K562 (cell line): Measurements from ENCODE around the gene CAMK2D. TPM values are rescaled to one million over a fixed set of nuclear protein-coding genes. Genes with fewer than 3 reads are reported as not detected.

Experiments
- ATAC-seq: fragments of 200-7000 bp; cut with Tn5 transposase; 3 replicates; pipeline ENCODE4 v1.9.1; 2020; ENCODE audit warnings: moderate library complexity
- BruUV-seq: library from RNA; stranded (reverse); fragments of 400-500 nt; replicated peaks from 2 replicates; lab custom pipeline; 2021; lab: Mats Ljungman, UMichigan
- CTCF ChIA-PET: fragments of 300-600 bp; formaldehyde crosslinking; extraction: SDS; loops from one replicate; lab custom pipeline; 2021; ENCODE audit warnings: low intra/inter-chr PET ratio; lab: Yijun Ruan, JAX
- POLR2A ChIA-PET: fragments of 300-600, 350-650 bp; sonication (Branson Sonifier 250); formaldehyde crosslinking; extraction: SDS; loops from one replicate; lab custom pipeline; 2021; ENCODE audit warnings: antibody characterized with exemption, inconsistent platforms; lab: Yijun Ruan, JAX
- DNase-seq, 4 experiments: peaks; one replicate each; pipeline versions ENCODE4 v3.0.0 to v3.0.0-alpha.2; 2011 to 2018; ENCODE audit warnings: low spot score in 3 of 4, mixed read lengths in 3 of 4; ENCODE audit errors: extremely low read depth in 1 of 4
- FAIRE-seq: peaks from 2 replicates; lab custom pipeline; 2011; peaks lifted over from hg19 to GRCh38; lab: Jason Lieb, UNC
- H2AFZ ChIP-seq: 2 replicates; pipeline ENCODE4 v1.6.0; 2011; ENCODE audit warnings: low read depth, low read length, control low read depth, inconsistent platforms
- H3K27ac ChIP-seq: fragments of 200-600 bp; 3 replicates; pipeline ENCODE4 v1.8.0; 2011; ENCODE audit warnings: low read depth, mild to moderate bottlenecking, control low read depth, inconsistent platforms, low read length, moderate library complexity, mixed read lengths; ENCODE audit errors: extremely low read depth
- H3K27me3 ChIP-seq, 2 experiments: fragments of 300-600 bp in 1 of 2; 2 replicates in 1 of 2; 3 replicates in 1 of 2; pipeline versions ENCODE4 v1.6.0 to v1.8.0; 2011; ENCODE audit warnings: inconsistent platforms in 2 of 2, low read length in 2 of 2, mild to moderate bottlenecking in 1 of 2, mixed read lengths in 1 of 2, moderate library complexity in 1 of 2; ENCODE audit not compliant: control insufficient read depth in 2 of 2, insufficient read depth in 2 of 2
- H3K36me3 ChIP-seq: fragments of 300-600 bp; 3 replicates; pipeline ENCODE4 v1.8.0; 2011; ENCODE audit warnings: mild to moderate bottlenecking, low read length, inconsistent platforms; ENCODE audit not compliant: control insufficient read depth, insufficient read depth
- H3K4me1 ChIP-seq, 2 experiments: fragments of 200-600 bp in 1 of 2; replicated peaks in 1 of 2; 2 replicates in 1 of 2; 3 replicates in 1 of 2; pipeline versions ENCODE4 v1.5.1 to v1.8.0; 2011; ENCODE audit warnings: inconsistent platforms in 2 of 2, low read length in 2 of 2, mild to moderate bottlenecking in 1 of 2, mixed read lengths in 1 of 2, moderate library complexity in 1 of 2; ENCODE audit not compliant: control insufficient read depth in 2 of 2, insufficient read depth in 2 of 2
- H3K4me2 ChIP-seq: 2 replicates; pipeline ENCODE4 v1.6.1; 2011; ENCODE audit warnings: low read length, control low read depth, inconsistent platforms, mixed read lengths; ENCODE audit not compliant: insufficient read depth
- H3K4me3 ChIP-seq: fragments of 200-600 bp; sonication (generic), shearing (Covaris generic); 2 replicates; pipeline ENCODE4 v1.5.1; 2016; ENCODE audit warnings: control low read depth, inconsistent platforms
- H3K79me2 ChIP-seq: fragments of 200-600 bp; 3 replicates; pipeline ENCODE4 v1.8.0; 2011; ENCODE audit warnings: low read length, inconsistent platforms; ENCODE audit not compliant: control insufficient read depth, insufficient read depth
- H3K9ac ChIP-seq, 2 experiments: 2 replicates each; pipeline versions ENCODE4 v1.6.0 to v1.6.1; 2011; ENCODE audit warnings: low read depth in 2 of 2, low read length in 2 of 2, control low read depth in 1 of 2, inconsistent platforms in 1 of 2, mild to moderate bottlenecking in 1 of 2, mixed read lengths in 1 of 2; ENCODE audit not compliant: insufficient read depth in 1 of 2
- H3K9me1 ChIP-seq: one replicate; pipeline ENCODE4 v1.6.0; 2011; ENCODE audit warnings: inconsistent platforms, mild to moderate bottlenecking, low read length, moderate library complexity; ENCODE audit not compliant: control insufficient read depth, insufficient read depth
- H3K9me3 ChIP-seq: replicated peaks from 2 replicates; pipeline ENCODE4 v1.5.1; 2011; ENCODE audit warnings: low read depth, low read length, inconsistent platforms; ENCODE audit not compliant: control insufficient read depth, insufficient read depth
- H4K20me1 ChIP-seq: replicated peaks from 2 replicates; pipeline ENCODE4 v1.6.1; 2011; ENCODE audit warnings: low read length, inconsistent platforms, mixed read lengths; ENCODE audit not compliant: control insufficient read depth, insufficient read depth
- ATF4 ChIP-seq: fragments of 450-650 bp; formaldehyde crosslinking; IDR thresholded peaks from 2 replicates; pipeline ENCODE4 v1.4.0; 2022; ENCODE audit warnings: mild to moderate bottlenecking, moderate library complexity
- FOSL1 ChIP-seq: fragments of 200-800 bp; sonication (Bioruptor generic); conservative IDR thresholded peaks from 2 replicates; pipeline ENCODE4 v1.6.1; 2016; ENCODE audit warnings: missing genetic modification characterization, missing compliant biosample characterization
- GATA2 ChIP-seq: sonication (generic); formaldehyde crosslinking; IDR thresholded peaks from 2 replicates; pipeline ENCODE4 v1.4.0; 2020; ENCODE audit warnings: mild to moderate bottlenecking, missing genetic modification reagents
- SIN3B ChIP-seq: fragments of 450-650 bp; IDR thresholded peaks from 2 replicates; pipeline ENCODE4 v1.6.1; 2017; ENCODE audit warnings: low read depth, mild to moderate bottlenecking, moderate library complexity
- SRF ChIP-seq, 2 experiments: fragments of 250-450, 450-650 bp in 1 of 2; sonication (Bioruptor Pico) in 1 of 2; sonication (generic) in 1 of 2; formaldehyde crosslinking; IDR thresholded peaks; 2 replicates each; pipeline versions ENCODE4 v1.5.0 to v1.5.1; 2020 to 2022; ENCODE audit warnings: mild to moderate bottlenecking in 1 of 2, missing genetic modification reagents in 1 of 2
- SRSF9 ChIP-seq: fragments of 200-400 bp; formaldehyde crosslinking; IDR thresholded peaks from 2 replicates; pipeline ENCODE4 v1.6.1; 2017; ENCODE audit warnings: low read depth, low read length, borderline replicate concordance
- TAL1 ChIP-seq: fragments of 450-650 bp; IDR thresholded peaks from 2 replicates; pipeline ENCODE4 v1.6.1; 2016; ENCODE audit warnings: mild to moderate bottlenecking
- YBX1 ChIP-seq: fragments of 450-650 bp; IDR thresholded peaks from 2 replicates; pipeline ENCODE4 v1.7.1; 2016; ENCODE audit warnings: mild to moderate bottlenecking
- ZFX ChIP-seq: sonication (generic); formaldehyde crosslinking; IDR thresholded peaks from 2 replicates; pipeline ENCODE4 v1.8.0; 2022; ENCODE audit warnings: mild to moderate bottlenecking, missing genetic modification reagents, moderate library complexity
- ZNF124 ChIP-seq: sonication (generic); formaldehyde crosslinking; IDR thresholded peaks from 2 replicates; pipeline ENCODE4 v1.8.1; 2022; ENCODE audit warnings: missing genetic modification reagents
- ZNF217 ChIP-seq: sonication (generic); formaldehyde crosslinking; IDR thresholded peaks from 2 replicates; pipeline ENCODE4 v1.8.0; 2022; ENCODE audit warnings: mild to moderate bottlenecking, missing genetic modification reagents
- ZNF282 ChIP-seq: sonication (generic); formaldehyde crosslinking; IDR thresholded peaks from 2 replicates; pipeline ENCODE4 v1.8.1; 2023; ENCODE audit warnings: missing genetic modification reagents
- WGBS: fragments of 100-300 bp; shearing (Covaris generic); methylation state at CpG from one replicate; pipeline ENCODE4 v1.1.6; 2016; ENCODE audit warnings: low coverage, mixed read lengths; ENCODE audit not compliant: insufficient coverage; ENCODE audit errors: missing lambda C conversion rate; 5-methylcytosine and 5-hydroxymethylcytosine counted together
- in situ Hi-C: fragments of 300-500 bp; cut with MboI; formaldehyde crosslinking; loops from 4 replicates; pipeline ENCODE4 v1.15.0; 2018; ENCODE audit warnings: inconsistent platforms, mixed read lengths
- intact Hi-C: fragments of 100-400 bp; cut with micrococcal nuclease; formaldehyde crosslinking; loops from 2 replicates; pipeline ENCODE4 v1.14.2; 2022
- polyA plus RNA-seq, 8 experiments: library from polyadenylated mRNA; depleted of rRNA in 4 of 8; stranded (reverse) in 5 of 8; unstranded in 3 of 8; fragments of >200 nt; fragmentation: Nextera tagmentation in 2 of 8; fragmentation: Illumina TruSeq in 1 of 8; extraction: Ambion mirVana in 2 of 8; extraction: Trizol in 1 of 8; gene quantifications; 2 replicates each; pipeline versions ENCODE4 v1.2.1 to v1.2.3, GENCODE V29; 2011 to 2014; ENCODE audit warnings: inconsistent platforms in 1 of 8, missing spikeins in 1 of 8
- total RNA-seq, 7 experiments: library from RNA; depleted of rRNA in 6 of 7; stranded (reverse); fragments of >200 nt in 6 of 7; fragmentation: Illumina TruSeq in 2 of 7; extraction: Trizol in 2 of 7; gene quantifications; 2 replicates each; pipeline versions ENCODE4 v1.2.1 to v1.2.3, GENCODE V29; 2011 to 2021; ENCODE audit warnings: low replicate concordance in 1 of 7
- TF ChIP-seq, protein P1 (sequence below): sonication (generic); formaldehyde crosslinking; IDR thresholded peaks from 2 replicates; pipeline ENCODE4 v1.8.1; 2023; ENCODE audit warnings: missing genetic modification reagents, mild to moderate bottlenecking, borderline replicate concordance

CAMK2D gene
- total and polyA plus RNA-seq, 9 of the 15 experiments (the other 6 are each of a cell fraction or from before 2014, with no cell fraction given), result 0.01 to 0.33 (median 0.04) TPM; not detected in 2

- no peak for FAIRE-seq
- in situ Hi-C loops, result no loop called here
- no peak for ATAC-seq
- BruUV-seq, result no TSS peak
- no peaks in the 10 kb centered on the region for H3K4me1 ChIP-seq
- H3K4me3 ChIP-seq, result no peak overlapping the region
- no peaks in the 10 kb centered on the region for H4K20me1 ChIP-seq
- no peak overlapping the region for H3K9ac ChIP-seq
- intact Hi-C loops, result no loop called here
- H3K36me3 ChIP-seq, result no peaks in the 10 kb centered on the region
- TF ChIP-seq GATA2, result no peak
- TF ChIP-seq ZNF124, result no peak
- no peak for TF ChIP-seq TAL1
- no peak for TF ChIP-seq YBX1
- TF ChIP-seq ZNF282, result no peak
- no peak for TF ChIP-seq ZNF217 (CRISPR knock-in tag)
- no peak for TF ChIP-seq SRSF9
- TF ChIP-seq ZFX (CRISPR knock-in tag), result no peak
- TF ChIP-seq SRF (CRISPR knock-in tag; IDR thresholded peaks at IDR 0.05), result no peak
- TF ChIP-seq FOSL1, result no peak
- TF ChIP-seq ATF4 (CRISPR knock-in tag), result no peak
- TF ChIP-seq, protein P1, sequence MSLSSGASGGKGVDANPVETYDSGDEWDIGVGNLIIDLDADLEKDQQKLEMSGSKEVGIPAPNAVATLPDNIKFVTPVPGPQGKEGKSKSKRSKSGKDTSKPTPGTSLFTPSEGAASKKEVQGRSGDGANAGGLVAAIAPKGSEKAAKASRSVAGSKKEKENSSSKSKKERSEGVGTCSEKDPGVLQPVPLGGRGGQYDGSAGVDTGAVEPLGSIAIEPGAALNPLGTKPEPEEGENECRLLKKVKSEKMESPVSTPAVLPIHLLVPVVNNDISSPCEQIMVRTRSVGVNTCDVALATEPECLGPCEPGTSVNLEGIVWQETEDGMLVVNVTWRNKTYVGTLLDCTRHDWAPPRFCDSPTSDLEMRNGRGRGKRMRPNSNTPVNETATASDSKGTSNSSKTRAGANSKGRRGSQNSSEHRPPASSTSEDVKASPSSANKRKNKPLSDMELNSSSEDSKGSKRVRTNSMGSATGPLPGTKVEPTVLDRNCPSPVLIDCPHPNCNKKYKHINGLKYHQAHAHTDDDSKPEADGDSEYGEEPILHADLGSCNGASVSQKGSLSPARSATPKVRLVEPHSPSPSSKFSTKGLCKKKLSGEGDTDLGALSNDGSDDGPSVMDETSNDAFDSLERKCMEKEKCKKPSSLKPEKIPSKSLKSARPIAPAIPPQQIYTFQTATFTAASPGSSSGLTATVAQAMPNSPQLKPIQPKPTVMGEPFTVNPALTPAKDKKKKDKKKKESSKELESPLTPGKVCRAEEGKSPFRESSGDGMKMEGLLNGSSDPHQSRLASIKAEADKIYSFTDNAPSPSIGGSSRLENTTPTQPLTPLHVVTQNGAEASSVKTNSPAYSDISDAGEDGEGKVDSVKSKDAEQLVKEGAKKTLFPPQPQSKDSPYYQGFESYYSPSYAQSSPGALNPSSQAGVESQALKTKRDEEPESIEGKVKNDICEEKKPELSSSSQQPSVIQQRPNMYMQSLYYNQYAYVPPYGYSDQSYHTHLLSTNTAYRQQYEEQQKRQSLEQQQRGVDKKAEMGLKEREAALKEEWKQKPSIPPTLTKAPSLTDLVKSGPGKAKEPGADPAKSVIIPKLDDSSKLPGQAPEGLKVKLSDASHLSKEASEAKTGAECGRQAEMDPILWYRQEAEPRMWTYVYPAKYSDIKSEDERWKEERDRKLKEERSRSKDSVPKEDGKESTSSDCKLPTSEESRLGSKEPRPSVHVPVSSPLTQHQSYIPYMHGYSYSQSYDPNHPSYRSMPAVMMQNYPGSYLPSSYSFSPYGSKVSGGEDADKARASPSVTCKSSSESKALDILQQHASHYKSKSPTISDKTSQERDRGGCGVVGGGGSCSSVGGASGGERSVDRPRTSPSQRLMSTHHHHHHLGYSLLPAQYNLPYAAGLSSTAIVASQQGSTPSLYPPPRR (CRISPR knock-in tag), result no peak
- no peak for TF ChIP-seq SIN3B
- TF ChIP-seq, all 486 proteins: peak for 0
- Histone ChIP-seq H3K9me1 (no peaks in the 10 kb centered on the region), H2AFZ (no peak overlapping the region), H3K9me3 (0 out of 2 replicates have a peak, but pooled peaks cover 2% of the 10 kb centered on the region), H3K27ac (no peak overlapping the region), H3K4me2 (no peak overlapping the region), H3K27me3 (no peaks in the 10 kb centered on the region), H3K79me2 (no peaks in the 10 kb centered on the region)
- DNase-seq, result no peak
- ChIA-PET POLR2A (interaction anchor here (0.5 kb wide), 1 partner anchor 126 kb away, joined by 3 read pairs; no protein-coding TSS in a partner anchor), CTCF (no interaction called here)
- 3% methylated on average over 2 of the region's 2 CpGs for WGBS
These were observed 283.5 kb downstream of the CAMK2D start for GRCh38 chr4:113478032-113478431.
